DOHH2 (cell line): Measurements from ENCODE around the gene PLXNB3.

ENCODE experiments used
- EZH2phosphoT487 ChIP-seq: fragments of 200-600 bp; sonication (generic); IDR thresholded peaks from 2 replicates; pipeline ENCODE4 v1.6.1; 2017; ENCODE audit warnings: borderline replicate concordance, mild to moderate bottlenecking, antibody characterized with exemption, low read length, moderate library complexity, mixed read lengths
- TF ChIP-seq, protein P1 (sequence below): fragments of 200-600 bp; sonication (generic); IDR thresholded peaks from one replicate; pipeline ENCODE4 v1.5.1; 2014; ENCODE audit warnings: antibody characterized with exemption, mild to moderate bottlenecking, low read depth, low read length; ENCODE audit not compliant: poor library complexity, severe bottlenecking

GRCh38 chrX:153719238-153719637, 44.8 kb upstream of the PLXNB3 start:
- TF ChIP-seq, protein P1, sequence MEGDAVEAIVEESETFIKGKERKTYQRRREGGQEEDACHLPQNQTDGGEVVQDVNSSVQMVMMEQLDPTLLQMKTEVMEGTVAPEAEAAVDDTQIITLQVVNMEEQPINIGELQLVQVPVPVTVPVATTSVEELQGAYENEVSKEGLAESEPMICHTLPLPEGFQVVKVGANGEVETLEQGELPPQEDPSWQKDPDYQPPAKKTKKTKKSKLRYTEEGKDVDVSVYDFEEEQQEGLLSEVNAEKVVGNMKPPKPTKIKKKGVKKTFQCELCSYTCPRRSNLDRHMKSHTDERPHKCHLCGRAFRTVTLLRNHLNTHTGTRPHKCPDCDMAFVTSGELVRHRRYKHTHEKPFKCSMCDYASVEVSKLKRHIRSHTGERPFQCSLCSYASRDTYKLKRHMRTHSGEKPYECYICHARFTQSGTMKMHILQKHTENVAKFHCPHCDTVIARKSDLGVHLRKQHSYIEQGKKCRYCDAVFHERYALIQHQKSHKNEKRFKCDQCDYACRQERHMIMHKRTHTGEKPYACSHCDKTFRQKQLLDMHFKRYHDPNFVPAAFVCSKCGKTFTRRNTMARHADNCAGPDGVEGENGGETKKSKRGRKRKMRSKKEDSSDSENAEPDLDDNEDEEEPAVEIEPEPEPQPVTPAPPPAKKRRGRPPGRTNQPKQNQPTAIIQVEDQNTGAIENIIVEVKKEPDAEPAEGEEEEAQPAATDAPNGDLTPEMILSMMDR = no peak
- no peak for TF ChIP-seq EZH2phosphoT487
